HG03045 (cell line): ENCODE measurements around the gene TIGD1.

ENCODE experiments used
- ATAC-seq: cut with Tn5 transposase; IDR thresholded peaks from one replicate; pipeline ENCODE4 v1.9.1; 2021; ENCODE audit warnings: mild to moderate bottlenecking, moderate library complexity; ENCODE audit not compliant: unreplicated experiment

The TIGD1 gene

DNA sequence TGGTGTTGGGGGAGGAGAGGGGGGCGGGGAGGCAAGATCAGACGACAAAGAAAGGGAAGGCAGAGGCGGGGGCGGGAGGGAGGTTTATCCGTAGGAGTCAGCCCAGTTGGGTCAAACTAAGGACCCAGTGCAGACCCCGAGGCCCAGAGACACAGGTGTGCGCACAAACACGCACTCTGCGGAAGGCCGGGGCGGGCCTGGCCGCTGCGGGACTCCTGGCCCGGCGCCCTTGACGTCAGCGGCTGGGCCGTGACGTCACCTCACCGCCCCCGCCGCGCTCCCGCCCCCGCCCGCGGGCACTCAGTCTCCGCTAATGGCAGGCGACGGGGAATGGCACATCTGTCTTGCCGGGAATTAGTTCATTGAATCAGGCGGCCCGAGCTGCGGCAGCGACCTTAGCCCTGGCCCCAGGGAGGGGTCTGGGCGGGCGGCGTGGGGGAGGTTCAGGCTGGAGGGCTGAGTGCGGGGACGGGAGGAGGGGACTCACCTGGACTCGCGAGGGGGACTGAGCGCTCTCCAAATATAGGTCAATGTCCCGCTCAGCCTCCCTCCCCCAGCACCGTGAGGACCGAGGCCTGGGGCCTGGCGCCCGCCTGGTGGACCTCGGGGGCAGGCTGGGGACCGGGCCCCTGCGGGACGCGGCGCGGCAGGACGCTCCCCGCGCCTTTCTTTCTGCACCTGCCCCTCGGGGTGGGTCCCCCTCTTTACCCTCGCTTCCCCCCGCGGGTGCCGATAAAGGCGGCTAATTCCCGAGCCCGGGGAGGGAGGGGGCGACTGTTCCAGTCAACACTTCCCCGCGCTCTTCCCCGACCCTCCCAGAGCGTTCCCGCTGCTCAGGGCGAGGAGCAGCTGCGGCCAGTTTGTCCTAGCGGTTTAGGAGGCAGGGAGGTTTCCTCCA lies 47.2 kb downstream of the TIGD1 start:
- no peak for ATAC-seq

DNA sequence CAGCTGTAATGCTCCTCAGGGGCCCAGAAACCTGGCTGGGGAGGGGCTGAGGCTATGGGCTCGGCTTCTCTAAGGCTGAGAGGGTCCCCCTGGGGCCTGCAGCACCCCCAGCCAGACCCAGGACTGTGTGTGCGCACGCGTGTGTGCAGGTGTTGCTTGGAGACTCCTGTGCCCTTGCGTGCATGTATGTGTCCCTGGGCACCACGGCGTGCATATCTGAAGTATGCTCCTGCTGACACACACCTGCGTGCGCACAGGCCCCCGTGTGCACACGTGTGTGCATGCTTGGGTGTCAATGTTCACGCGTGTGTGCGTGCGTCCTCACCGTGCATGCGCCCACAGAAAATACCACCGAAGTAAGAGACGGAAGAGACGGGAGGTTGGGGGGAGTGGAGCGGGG lies 47.8 kb downstream of the TIGD1 start:
- ATAC-seq: no peak

DNA sequence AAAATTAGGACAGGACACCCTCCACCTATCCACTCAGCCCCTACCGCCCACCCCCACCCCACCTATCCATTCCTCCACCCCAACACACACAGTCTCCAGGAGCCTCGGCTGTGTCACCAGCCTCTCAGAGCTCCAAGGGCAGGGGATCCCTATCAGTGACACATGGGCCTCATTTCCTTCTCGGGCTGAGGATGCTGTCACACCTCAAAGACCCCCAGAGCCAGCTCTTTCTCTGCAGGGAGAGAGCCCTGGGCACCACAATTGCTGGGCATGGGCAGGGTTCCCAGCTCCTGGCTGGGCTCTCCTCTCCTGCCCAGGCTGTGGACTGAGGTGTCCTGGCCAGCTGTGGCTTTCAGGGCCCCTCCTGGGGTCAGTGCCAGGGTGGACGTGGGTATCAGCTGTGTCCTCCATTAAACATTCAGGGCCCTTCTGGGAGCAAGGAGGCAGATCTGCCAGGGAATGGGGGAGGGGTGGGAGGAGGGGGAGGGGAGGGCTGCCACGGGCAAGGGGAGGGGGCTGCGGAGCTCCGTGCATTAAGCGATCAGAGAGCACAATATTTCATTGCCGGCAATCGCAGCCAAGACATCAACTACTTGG lies 48.5 kb downstream of the TIGD1 start:
- ATAC-seq: no peak

DNA sequence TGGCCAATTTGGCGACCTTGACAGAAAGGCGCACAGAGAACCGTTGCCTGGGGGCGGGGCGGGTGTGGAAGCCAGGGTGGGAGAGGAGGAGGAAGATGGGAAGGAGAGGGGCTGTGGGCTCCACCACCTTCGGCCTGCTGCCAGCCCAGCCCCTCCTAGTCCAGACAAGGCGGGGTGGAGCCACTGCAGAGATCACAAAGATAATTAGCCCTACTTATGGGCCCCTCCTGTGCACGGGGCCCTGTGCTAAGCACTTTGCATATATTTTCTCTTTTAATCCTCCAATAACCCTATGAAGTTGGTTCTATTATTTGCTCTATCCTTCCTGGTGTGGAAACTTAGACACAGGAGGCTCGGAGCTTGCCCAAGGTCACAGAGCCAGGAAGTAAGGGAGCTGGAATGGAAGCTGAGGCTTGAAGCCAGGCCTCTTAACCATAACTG lies 49.0 kb downstream of the TIGD1 start:
- no peak for ATAC-seq

DNA sequence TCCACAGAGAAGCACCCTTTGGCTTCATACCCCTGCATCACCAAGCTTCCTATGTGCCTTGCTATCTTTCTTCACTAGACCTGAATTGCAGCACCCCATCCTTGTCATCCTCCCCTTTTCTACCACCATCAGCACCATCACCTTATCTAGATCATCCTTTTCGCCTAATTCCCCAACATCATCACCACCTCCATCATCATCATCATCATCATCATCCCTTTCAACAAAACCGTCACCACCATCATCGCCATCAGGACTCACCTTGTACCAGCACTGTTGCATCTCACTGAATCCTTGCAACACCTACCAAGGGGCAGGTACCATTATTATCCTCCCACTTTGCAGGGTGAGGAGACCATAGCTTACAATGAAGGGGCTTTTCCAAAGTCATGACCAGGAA lies 51.9 kb downstream of the TIGD1 start:
- ATAC-seq: no peak
